PC-9 (cell line): ENCODE results near the gene GPR152. TPM values are rescaled to one million over a fixed set of nuclear protein-coding genes. Genes with fewer than 3 reads are reported as not detected.

ENCODE experiments used
- BruUV-seq: library from RNA; stranded (reverse); fragments of 400-500 nt; replicated peaks from 2 replicates; lab custom pipeline; 2021; lab: Mats Ljungman, UMichigan
- CTCF ChIA-PET: fragments of 300-600 bp; sonication (Branson Sonifier 250); formaldehyde crosslinking; loops from one replicate; lab custom pipeline; 2022; ENCODE audit warnings: antibody characterized with exemption; lab: Charles Lee
- POLR2A ChIA-PET: fragments of 300-600 bp; sonication (Branson Sonifier 250); formaldehyde crosslinking; loops from one replicate; lab custom pipeline; 2022; ENCODE audit warnings: antibody characterized with exemption; ENCODE audit not compliant: unreplicated experiment; lab: Charles Lee
- DNase-seq, 2 experiments: peaks; one replicate each; pipeline versions ENCODE4 v3.0.0 to v3.0.0-alpha.2; 2015 to 2022; ENCODE audit warnings: mixed read lengths in 1 of 2
- H2AFZ ChIP-seq: fragments of 200-600 bp; sonication (generic); 2 replicates; pipeline ENCODE4 v1.8.1; 2017; ENCODE audit warnings: antibody characterized with exemption
- H3F3A ChIP-seq: fragments of 200-600 bp; sonication (generic); 2 replicates; pipeline ENCODE4 v1.8.1; 2017; ENCODE audit warnings: antibody characterized with exemption, mild to moderate bottlenecking, low read depth; ENCODE audit not compliant: insufficient read depth
- H3K27ac ChIP-seq: fragments of 200-600 bp; sonication (generic); 2 replicates; pipeline ENCODE4 v1.6.1; 2016; ENCODE audit warnings: mixed run types
- H3K27me3 ChIP-seq: fragments of 200-600 bp; sonication (generic); 2 replicates; pipeline ENCODE4 v1.6.1; 2016; ENCODE audit warnings: low read depth, mixed run types; ENCODE audit not compliant: insufficient read depth
- H3K36me3 ChIP-seq: fragments of 200-600 bp; sonication (generic); 2 replicates; pipeline ENCODE4 v1.6.1; 2016; ENCODE audit warnings: low read depth, mixed run types
- H3K4me1 ChIP-seq: fragments of 200-600 bp; sonication (generic); replicated peaks from 2 replicates; pipeline ENCODE4 v1.6.1; 2016; ENCODE audit warnings: mixed run types; ENCODE audit not compliant: insufficient read depth
- H3K4me2 ChIP-seq: fragments of 200-600 bp; sonication (generic); 2 replicates; pipeline ENCODE4 v1.6.1; 2017; ENCODE audit warnings: mixed run types
- H3K4me3 ChIP-seq: fragments of 200-600 bp; sonication (generic); 2 replicates; pipeline ENCODE4 v1.6.1; 2016; ENCODE audit warnings: mixed run types
- H3K79me2 ChIP-seq: fragments of 200-600 bp; sonication (generic); 2 replicates; pipeline ENCODE4 v1.6.1; 2017; ENCODE audit warnings: low read depth, mixed run types
- H3K9me2 ChIP-seq: fragments of 200-600 bp; sonication (generic); 2 replicates; pipeline ENCODE4 v1.8.1; 2017; ENCODE audit warnings: mild to moderate bottlenecking; ENCODE audit not compliant: insufficient read depth
- H3K9me3 ChIP-seq: fragments of 200-600 bp; sonication (generic); 2 replicates; pipeline ENCODE4 v1.8.1; 2016; ENCODE audit warnings: low read depth; ENCODE audit not compliant: insufficient read depth
- H4K20me1 ChIP-seq: fragments of 200-600 bp; sonication (generic); 2 replicates; pipeline ENCODE4 v1.8.1; 2017; ENCODE audit not compliant: insufficient read depth
- EZH2 ChIP-seq: fragments of 200-600 bp; sonication (generic); IDR thresholded peaks from 2 replicates; pipeline ENCODE4 v1.8.0; 2017; ENCODE audit warnings: antibody characterized with exemption, low read depth
- intact Hi-C: fragments of 100-400 bp; cut with micrococcal nuclease; formaldehyde crosslinking; loops from one replicate; pipeline ENCODE4 v1.10.0; 2022; ENCODE audit not compliant: unreplicated experiment
- total RNA-seq: library from RNA; stranded (reverse); gene quantifications from 2 replicates; pipeline ENCODE4 v1.2.3, GENCODE V29; 2021
- TF ChIP-seq, protein P1 (sequence below): fragments of 200-600 bp; sonication (generic); conservative IDR thresholded peaks from 2 replicates; pipeline ENCODE4 v1.6.1; 2017; ENCODE audit warnings: mixed run types, antibody characterized with exemption, mild to moderate bottlenecking, moderate library complexity

GPR152 gene
- total RNA-seq, 1 experiment from 2014 or later = not detected

- POLR2A ChIA-PET = interaction anchor here (0.5 kb wide), 1 partner anchor 121 kb away, joined by 8 read pairs; the partner anchor contains the start of gene CLCF1
- TF ChIP-seq, protein P1, sequence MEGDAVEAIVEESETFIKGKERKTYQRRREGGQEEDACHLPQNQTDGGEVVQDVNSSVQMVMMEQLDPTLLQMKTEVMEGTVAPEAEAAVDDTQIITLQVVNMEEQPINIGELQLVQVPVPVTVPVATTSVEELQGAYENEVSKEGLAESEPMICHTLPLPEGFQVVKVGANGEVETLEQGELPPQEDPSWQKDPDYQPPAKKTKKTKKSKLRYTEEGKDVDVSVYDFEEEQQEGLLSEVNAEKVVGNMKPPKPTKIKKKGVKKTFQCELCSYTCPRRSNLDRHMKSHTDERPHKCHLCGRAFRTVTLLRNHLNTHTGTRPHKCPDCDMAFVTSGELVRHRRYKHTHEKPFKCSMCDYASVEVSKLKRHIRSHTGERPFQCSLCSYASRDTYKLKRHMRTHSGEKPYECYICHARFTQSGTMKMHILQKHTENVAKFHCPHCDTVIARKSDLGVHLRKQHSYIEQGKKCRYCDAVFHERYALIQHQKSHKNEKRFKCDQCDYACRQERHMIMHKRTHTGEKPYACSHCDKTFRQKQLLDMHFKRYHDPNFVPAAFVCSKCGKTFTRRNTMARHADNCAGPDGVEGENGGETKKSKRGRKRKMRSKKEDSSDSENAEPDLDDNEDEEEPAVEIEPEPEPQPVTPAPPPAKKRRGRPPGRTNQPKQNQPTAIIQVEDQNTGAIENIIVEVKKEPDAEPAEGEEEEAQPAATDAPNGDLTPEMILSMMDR = no peak
- TF ChIP-seq EZH2 = no peak
These were observed 42.1 kb upstream of the GPR152 start for GRCh38 chr11:67494371-67495233.

DNA sequence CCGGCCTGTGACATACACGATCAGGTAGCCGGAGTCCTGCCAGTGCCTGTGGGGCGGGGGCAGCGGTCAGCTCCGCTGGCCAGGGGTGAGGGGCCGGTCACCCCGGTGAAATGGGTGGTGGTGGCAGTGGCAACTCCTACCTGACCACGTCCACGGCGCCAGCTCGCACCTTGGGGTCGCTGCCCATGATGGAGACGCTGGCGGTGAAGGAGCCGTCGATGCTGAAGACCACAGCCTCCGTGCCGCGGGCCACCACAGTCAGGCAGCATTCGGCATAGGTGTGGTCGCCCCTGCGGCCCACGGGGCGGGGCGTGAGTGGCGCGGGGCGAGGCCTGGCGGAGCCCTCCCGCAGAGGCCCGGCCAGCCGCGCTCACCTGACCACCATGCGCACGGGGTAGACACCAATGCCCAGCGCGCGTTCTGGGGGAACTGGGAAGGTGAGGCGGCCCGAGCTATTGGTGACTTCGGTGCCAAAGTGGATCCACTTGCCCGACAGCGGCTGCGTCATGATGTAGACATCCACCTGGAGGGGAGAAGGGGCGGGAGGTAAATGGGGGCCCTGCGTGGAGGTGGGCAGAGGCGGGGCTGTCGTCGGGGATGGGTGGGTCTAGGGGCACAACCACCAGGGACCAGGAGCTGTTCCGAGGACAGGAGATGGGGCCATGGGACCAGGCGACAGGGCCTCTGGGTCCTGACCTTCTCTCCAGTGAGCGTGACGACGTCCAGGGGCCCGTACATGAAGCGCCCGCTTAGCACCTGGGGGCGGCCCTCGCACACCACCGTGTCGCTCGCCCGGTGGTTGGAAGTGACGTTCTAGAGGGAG lies 41.2 kb upstream of the GPR152 start:
- Histone ChIP-seq H3K4me2 (no peak overlapping the region), H3K9me2 (no peaks in the 10 kb centered on the region), H3K9me3 (no peaks in the 10 kb centered on the region), H3K79me2 (no peaks in the 10 kb centered on the region), H3K4me1 (no peaks in the 10 kb centered on the region), H3K4me3 (no peak overlapping the region), H3K27ac (no peak overlapping the region), H2AFZ (no peak overlapping the region), H4K20me1 (0 out of 2 replicates have a peak, but pooled peaks cover 5% of the 10 kb centered on the region), H3K36me3 (no peaks in the 10 kb centered on the region; the same call in 1 of the 2 replicates), H3F3A (peaks cover 23% of the 10 kb centered on the region; the same call in 1 of the 2 replicates), H3K27me3 (no peaks in the 10 kb centered on the region)
- POLR2A ChIA-PET = no interaction called here
- no peak for DNase-seq
- intact Hi-C loops = no loop called here
- CTCF ChIA-PET = no interaction called here
- TF ChIP-seq EZH2 = no peak
- TF ChIP-seq, protein P1 = no peak
- BruUV-seq = no TSS peak

More at GRCh38 chr11:67494371-67495233, 42.1 kb upstream of the GPR152 start:
- Histone ChIP-seq H3K36me3 (no peaks in the 10 kb centered on the region; the same call in 1 of the 2 replicates), H3K27ac (no peak overlapping the region), H3K27me3 (no peaks in the 10 kb centered on the region), H3K9me2 (no peaks in the 10 kb centered on the region), H2AFZ (no peak overlapping the region), H3K79me2 (no peaks in the 10 kb centered on the region), H3K9me3 (no peaks in the 10 kb centered on the region), H3F3A (peaks cover 21% of the 10 kb centered on the region; the same call in 1 of the 2 replicates), H3K4me2 (no peak overlapping the region), H3K4me1 (no peaks in the 10 kb centered on the region), H3K4me3 (no peak overlapping the region), H4K20me1 (0 out of 2 replicates have a peak, but pooled peaks cover 5% of the 10 kb centered on the region)
- intact Hi-C loops = no loop called here
- CTCF ChIA-PET = no interaction called here
- no TSS peak for BruUV-seq
- DNase-seq = no peak

DNA sequence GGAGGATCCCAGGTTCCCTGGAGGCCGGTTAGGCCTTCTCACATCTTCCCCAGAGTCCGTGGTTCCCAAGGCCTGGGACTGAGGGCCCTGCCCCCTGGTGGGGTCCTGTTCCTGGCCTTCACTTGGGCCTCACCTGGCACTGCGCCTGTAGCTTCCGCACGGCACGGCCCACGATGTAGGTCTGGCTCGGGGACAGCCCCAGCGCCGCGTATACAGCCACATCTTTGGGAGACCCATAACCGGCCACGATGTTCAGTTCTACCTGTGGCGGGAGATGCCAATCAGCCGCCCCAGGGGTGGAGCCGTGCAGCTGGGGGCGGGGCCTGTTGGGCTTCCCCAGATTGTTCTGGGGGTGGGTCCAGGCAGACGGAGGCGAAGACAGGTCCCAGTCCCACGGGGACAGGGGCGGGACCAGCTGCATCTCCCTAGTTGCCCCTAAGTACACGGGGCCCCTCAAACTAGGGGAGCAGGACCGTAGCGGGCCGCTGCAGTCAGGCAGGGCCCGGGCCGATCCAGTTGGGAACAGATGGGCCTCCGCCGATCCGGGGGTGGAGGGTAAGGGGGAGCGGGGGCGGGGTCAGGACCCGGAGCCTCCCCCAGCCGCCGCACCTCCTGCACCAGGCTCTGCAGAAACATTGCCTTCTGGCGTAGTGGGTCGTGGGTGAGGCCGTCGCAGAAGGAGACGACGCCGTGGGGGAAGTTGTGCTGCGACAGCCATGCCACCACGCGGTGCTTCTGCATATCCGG lies 40.4 kb upstream of the GPR152 start:
- DNase-seq = no peak
- Histone ChIP-seq H3K36me3 (no peaks in the 10 kb centered on the region), H3F3A (peaks cover 23% of the 10 kb centered on the region; the same call in 1 of the 2 replicates), H3K4me3 (no peak overlapping the region), H2AFZ (no peak overlapping the region), H3K27ac (no peak overlapping the region), H3K4me2 (no peak overlapping the region), H3K9me2 (no peaks in the 10 kb centered on the region), H3K4me1 (no peaks in the 10 kb centered on the region), H3K79me2 (no peaks in the 10 kb centered on the region), H3K27me3 (no peaks in the 10 kb centered on the region), H4K20me1 (0 out of 2 replicates have a peak, but pooled peaks cover 5% of the 10 kb centered on the region), H3K9me3 (no peaks in the 10 kb centered on the region)
- CTCF ChIA-PET = no interaction called here
- POLR2A ChIA-PET = no interaction called here
- TF ChIP-seq EZH2 = no peak
- intact Hi-C loops = no loop called here
- BruUV-seq = no TSS peak
